GM19328 (cell line): Measurements from ENCODE around the gene OR8H3.
"Not testable (repeated sequence)": the region's sequence is repeated elsewhere in the genome, so short reads cannot be mapped to it uniquely, and the experiment has no call there.

ENCODE experiments used
- ATAC-seq: cut with Tn5 transposase; IDR thresholded peaks from one replicate; pipeline ENCODE4 v1.9.1; 2021; ENCODE audit warnings: mild to moderate bottlenecking, moderate library complexity; ENCODE audit not compliant: unreplicated experiment

Gene OR8H3, protein sequence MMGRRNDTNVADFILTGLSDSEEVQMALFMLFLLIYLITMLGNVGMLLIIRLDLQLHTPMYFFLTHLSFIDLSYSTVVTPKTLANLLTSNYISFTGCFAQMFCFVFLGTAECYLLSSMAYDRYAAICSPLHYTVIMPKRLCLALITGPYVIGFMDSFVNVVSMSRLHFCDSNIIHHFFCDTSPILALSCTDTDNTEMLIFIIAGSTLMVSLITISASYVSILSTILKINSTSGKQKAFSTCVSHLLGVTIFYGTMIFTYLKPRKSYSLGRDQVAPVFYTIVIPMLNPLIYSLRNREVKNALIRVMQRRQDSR

DNA sequence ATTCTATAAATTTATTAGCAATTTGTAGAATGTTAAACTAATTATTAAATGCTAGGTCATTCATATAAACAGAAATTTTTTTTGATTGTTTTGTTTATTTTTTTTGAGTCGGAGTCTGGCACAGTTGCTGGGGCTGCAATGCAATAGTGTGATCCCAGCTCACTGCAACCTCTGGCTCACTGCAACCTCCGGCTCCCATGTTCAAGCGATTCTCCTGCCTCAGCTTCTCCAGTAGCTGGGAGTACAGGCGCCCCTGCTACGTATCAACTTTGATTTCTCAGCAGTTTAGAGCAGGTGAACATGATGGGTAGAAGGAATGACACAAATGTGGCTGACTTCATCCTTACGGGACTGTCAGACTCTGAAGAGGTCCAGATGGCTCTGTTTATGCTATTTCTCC lies at the start of gene OR8H3:
TSS of gene OR8H3 (plus strand) at position 301 of the 400 bp plus-strand sequence. CDS start at position 301, 0 bp downstream.
- no peak for ATAC-seq

GRCh38 chr11:56089697-56090096 lies 32.5 kb upstream of the OR8H3 start:
- ATAC-seq = no peak

GRCh38 chr11:56093008-56093407 lies 29.2 kb upstream of the OR8H3 start, which contains the start of gene OR8I2:
Gene OR8I2, plus strand, starts transcription at chr11:56093308. Its CDS starts 0 bp downstream, at chr11:56093308.
- no peak for ATAC-seq

- no peak for ATAC-seq
Measured at GRCh38 chr11:56103210-56103737, 18.9 kb upstream of the OR8H3 start, which contains the start of gene OR8H2. Gene OR8H2, plus strand, starts transcription at chr11:56103687. Its CDS starts 1,356 bp downstream, at chr11:56105043.

GRCh38 chr11:56140151-56140661 lies 18.0 kb downstream of the OR8H3 start, which contains the start of gene OR8J3:
Gene OR8J3, minus strand, starts transcription at chr11:56140201. Its CDS starts 2,483 bp downstream, at chr11:56137718.
- no peak for ATAC-seq

DNA sequence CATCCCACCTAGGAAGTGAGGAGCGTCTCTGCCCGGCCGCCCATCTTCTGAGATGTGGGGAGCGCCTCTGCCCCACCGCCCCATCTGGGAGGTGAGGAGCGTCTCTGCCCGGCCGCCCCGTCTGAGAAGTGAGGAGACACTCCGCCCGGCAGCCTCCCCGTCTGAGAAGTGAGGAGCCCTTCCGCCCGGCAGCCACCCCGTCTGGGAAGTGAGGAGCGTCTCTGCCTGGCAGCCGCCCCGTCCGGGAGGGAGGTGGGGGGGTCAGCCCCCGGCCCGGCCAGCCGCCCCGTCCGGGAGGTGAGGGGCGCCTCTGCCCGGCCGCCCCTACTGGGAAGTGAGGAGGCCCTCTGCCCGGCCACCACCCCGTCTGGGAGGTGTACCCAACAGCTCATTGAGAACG lies 21.5 kb downstream of the OR8H3 start:
- not testable (repeated sequence) for ATAC-seq

DNA sequence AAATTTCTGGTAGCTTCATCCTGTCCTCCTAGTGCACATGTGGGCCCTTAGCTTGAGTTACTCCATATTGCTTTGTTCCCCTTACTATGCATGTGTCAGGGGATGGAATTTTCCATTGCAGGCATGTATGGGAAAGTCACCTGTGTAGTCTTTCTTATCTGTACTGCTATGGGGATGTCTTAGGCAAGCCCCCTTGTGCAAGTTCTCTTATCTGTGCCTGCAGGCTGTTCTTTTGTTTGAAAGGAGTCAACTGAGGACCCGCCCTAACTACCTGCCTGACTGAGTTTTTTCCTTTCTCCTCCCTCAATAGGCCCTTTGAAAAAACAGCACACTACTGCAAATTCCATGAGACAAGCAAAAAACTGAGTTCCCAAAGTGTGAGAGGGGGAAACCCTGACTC lies 29.2 kb downstream of the OR8H3 start:
- no peak for ATAC-seq

DNA sequence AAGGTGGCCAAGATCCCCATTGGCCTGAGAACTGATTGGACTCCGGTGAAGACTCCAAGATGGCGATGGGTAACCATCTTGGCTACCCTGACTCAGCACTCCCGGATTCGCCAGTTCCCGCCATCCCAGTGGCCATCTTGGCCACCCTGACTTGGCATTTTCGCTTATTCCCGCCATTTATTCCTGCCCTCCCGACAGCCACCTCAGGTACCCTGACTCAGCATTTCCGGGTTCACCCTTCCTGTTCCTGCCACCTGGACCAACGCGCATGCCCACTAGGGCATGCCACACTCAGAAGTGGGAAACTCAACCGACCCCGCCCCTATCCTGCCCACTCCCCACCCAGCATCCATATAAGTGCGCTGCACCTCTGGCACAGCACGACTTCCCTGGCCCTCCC lies 30.2 kb downstream of the OR8H3 start:
- ATAC-seq = no peak

- ATAC-seq = no peak
Measured at GRCh38 chr11:56160217-56160616, 38.0 kb downstream of the OR8H3 start, which contains the start of gene OR8K5. Gene OR8K5, minus strand, starts transcription at chr11:56160317. Its CDS starts 0 bp downstream, at chr11:56160317.

DNA sequence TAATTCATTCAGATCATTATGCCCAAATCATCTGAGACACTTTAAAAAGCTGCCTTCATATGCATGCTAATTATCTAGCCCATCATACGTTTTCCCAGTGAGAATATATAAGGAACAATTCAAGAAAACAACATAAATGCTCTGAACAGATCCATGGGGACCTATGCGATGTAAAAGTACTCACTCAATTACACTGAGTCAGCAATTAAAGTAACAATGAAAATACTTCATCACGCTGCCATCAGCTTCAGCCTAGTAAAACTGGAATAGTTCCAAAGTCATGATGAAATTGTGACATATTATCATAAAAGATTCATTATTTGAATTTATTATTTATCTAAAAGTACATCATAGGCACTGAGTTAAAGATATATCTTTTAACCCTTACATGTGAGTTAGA lies 41.6 kb downstream of the OR8H3 start:
- ATAC-seq = no peak

DNA sequence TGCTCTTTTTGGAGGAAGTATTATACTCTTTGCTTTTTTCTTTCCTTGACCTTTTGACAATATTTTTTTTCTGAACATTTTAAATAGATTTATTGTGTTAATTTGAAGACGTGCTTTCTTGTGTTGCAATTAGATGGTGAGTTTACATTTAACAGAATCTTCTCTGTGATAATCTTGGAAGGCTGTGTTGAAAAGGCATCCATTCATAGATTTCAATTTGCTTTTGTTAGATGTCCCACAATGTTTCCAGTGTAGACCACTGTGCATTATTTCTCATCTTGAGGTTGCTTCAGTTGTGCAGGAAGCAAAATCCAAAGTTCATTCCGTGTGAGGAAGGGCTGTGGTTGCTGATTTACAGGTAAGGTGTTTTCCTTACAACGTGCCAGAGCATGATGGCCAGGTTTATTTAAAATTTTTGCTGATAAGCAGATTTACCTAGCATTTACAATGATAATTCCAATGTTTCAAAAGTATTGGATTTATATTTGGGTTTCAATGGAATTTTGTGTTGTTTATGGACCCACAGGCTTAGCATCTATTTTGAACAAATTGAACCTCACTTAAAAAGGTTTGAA lies 50.2 kb downstream of the OR8H3 start:
- no peak for ATAC-seq
